ENCODE measurements around the gene PERM1.

- TF ChIP-seq PYGO2 (tag; IDR thresholded peaks at IDR 0.05) (no peak), GTF2E2 (tag; IDR thresholded peaks at IDR 0.05) (no peak), POLR2AphosphoS5 (IDR thresholded peaks at IDR 0.05; ENCODE audit: control insufficient read depth, insufficient read depth, low read depth, low read length) (no peak), SNAPC5 (CRISPR knock-in tag; IDR thresholded peaks at IDR 0.05) (no peak), TAF15 (IDR thresholded peaks at IDR 0.05; ENCODE audit: low read depth, low read length) (no peak)
- TF ChIP-seq, protein P1, sequence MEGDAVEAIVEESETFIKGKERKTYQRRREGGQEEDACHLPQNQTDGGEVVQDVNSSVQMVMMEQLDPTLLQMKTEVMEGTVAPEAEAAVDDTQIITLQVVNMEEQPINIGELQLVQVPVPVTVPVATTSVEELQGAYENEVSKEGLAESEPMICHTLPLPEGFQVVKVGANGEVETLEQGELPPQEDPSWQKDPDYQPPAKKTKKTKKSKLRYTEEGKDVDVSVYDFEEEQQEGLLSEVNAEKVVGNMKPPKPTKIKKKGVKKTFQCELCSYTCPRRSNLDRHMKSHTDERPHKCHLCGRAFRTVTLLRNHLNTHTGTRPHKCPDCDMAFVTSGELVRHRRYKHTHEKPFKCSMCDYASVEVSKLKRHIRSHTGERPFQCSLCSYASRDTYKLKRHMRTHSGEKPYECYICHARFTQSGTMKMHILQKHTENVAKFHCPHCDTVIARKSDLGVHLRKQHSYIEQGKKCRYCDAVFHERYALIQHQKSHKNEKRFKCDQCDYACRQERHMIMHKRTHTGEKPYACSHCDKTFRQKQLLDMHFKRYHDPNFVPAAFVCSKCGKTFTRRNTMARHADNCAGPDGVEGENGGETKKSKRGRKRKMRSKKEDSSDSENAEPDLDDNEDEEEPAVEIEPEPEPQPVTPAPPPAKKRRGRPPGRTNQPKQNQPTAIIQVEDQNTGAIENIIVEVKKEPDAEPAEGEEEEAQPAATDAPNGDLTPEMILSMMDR (IDR thresholded peaks at IDR 0.05 in 2 of 3, conservative IDR thresholded peaks at IDR 0.05 in 1 of 3; ENCODE audit: insufficient read depth in 2 of 3, low read depth in 1 of 3, low read length in 3 of 3) = no peak
Observed at GRCh38 chr1:953524-954320, 28.2 kb downstream of the PERM1 start.

All from K562 (cell line).